GM19043 (cell line): ENCODE results near the gene PCDHGA2.
"Not testable (repeated sequence)": the region's sequence is repeated elsewhere in the genome, so short reads cannot be mapped to it uniquely, and the experiment has no call there.

Experiments used
- ATAC-seq: cut with Tn5 transposase; IDR thresholded peaks from one replicate; pipeline ENCODE4 v1.9.1; 2021; ENCODE audit warnings: low read depth; ENCODE audit not compliant: unreplicated experiment

PCDHGA2 gene

DNA sequence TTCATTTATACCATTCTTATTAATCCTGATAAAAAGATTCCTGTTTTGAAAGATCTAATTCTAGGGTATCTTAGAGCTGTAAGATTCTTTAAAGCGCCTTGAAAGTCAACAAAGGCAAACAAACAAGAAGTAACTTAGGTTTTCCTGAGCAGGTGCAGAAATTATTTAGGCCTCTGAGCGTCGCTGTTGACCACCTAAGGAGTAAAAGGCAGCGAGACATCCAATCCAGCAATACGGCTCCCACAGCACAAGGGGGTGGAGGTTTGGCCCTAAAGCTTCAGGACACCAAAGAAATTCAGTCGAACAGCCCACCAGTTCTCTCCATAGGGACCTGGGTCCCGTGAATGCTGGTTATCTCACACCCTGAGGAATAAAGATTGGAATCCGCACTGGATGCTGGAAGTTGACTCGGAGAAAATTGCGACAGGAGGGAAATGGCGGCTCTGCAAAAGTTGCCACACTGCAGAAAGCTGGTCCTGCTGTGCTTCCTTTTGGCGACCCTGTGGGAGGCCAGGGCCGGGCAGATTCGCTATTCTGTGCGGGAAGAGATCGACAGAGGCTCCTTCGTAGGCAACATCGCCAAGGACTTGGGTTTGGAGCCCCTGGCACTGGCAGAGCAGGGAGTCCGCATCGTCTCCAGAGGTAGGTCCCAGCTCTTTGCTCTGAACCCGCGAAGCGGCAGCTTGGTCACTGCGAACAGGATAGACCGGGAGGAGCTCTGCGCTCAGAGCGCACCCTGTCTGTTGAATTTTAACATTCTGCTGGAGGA is at the start of gene PCDHGA2:
Gene PCDHGA2 (plus strand): TSS at position 223 of the 769 bp plus-strand sequence.
- no peak for ATAC-seq

DNA sequence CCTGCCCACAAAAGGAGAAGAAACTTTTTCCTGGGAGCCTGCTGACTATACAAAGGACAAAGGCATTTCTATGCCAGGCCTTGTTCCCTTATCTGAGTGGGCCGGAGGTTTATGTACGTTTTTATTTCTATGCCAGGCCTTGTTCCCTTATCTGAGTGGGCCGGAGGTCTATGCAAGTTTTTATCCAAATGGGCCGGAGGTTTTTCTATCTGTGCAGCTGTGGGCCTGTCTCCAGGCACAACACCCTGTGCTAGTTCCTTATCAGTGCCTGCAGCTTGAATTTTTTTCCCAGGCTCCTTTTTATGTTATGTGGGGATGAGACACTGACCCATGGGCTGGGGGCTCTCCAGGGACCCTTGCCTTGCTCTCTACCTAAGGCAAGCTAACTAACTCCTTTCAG is 40.2 kb upstream of the PCDHGA2 start:
- no peak for ATAC-seq

DNA sequence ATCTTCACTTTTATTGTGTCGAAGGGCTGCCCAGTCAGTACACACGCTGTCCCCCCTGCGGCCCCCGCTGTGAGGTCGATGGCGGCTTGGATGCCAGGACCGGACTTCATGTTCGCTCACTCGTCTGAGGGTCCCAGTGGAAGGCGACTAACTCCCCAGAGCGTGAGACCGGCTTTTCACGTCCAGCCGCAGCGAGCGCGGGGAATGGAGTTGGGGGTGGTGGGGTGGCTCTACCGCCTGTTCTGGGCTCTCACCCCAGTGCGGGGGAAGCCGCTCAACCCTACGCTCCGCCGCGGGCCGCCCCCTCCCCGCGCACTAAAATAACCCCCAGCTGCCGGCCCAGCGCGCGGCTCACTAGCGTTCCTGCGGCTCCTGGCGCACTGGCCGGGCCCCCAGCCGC is 34.8 kb upstream of the PCDHGA2 start, which contains the start of gene SLC25A2:
Gene SLC25A2 (minus strand): TSS at position 294 of the 400 bp plus-strand sequence. CDS start 184 bp downstream, at position 110.
- no peak for ATAC-seq

DNA sequence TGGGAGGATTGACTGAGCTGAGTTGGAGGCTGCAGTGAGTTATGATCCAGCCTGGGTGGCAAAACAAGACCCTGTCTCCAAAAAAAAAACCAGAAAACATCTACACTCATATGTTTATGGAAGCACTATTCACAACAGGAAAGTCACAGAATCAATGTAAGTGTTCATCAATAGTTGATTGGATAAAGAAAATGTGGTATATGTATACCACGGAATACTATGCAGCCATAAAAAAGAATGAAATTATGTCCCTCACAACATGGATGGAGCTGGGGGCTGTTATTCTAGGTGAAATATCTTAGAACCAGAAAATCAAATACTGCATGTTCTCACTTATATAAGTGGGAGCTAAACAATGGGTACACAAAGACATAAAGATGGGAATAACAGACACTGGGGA is 31.9 kb upstream of the PCDHGA2 start:
- no peak for ATAC-seq

DNA sequence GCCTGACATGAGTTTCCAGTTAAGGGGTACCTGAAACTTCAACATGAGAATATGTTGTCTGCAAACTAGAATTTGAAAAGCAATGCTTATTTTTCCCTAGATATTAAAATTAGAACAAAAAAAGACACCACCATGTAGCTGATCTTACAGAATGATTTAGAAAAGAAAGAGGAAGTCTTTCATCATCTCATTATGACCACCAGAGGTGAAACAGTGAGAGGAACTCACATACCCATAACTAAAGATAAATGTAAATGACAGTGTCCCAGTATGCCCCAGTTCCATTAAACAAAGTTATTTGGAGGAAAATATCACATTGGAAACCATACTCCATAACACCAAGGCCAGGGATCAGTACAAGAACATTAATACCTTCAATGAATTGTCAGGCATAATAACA is 24.8 kb upstream of the PCDHGA2 start:
- no peak for ATAC-seq

DNA sequence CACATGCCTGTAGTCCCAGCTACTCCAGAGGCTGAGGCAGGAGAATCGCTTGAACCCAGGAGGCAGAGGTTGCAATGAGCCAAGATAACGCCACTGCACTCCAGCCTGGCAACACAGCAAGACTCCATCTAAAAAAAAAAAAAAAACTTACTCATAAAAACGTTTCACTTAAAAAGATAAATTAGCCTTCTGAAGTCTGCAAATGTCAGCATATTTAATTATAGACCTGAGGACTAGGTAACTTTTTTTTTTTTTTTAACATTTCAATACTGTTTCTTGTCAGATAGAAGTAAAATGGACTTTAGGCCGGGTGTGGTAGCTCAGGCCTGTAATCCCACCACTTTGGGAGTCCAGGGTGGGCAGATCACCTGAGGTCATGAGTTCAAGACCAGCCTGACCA is 21.6 kb upstream of the PCDHGA2 start:
- not testable (repeated sequence) for ATAC-seq

DNA sequence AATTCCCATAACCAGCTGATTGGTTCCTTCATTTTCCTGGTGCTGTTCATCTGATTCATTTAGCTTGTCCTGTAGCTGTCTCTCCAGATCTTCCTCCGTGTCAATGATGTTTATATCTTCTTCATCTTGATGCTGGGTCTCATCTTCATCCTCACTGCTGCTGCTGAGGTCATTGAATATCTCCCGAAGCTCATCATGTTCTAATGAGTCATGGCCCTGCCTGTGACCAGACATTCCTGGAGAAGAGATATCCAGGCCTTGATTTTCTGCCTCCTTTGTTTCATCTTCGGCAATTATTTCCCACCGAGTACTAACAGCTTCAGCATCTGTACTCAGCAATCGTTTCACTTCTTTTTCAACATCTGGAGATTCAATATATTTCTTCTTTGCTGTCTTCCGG is 19.4 kb upstream of the PCDHGA2 start:
- ATAC-seq = no peak

DNA sequence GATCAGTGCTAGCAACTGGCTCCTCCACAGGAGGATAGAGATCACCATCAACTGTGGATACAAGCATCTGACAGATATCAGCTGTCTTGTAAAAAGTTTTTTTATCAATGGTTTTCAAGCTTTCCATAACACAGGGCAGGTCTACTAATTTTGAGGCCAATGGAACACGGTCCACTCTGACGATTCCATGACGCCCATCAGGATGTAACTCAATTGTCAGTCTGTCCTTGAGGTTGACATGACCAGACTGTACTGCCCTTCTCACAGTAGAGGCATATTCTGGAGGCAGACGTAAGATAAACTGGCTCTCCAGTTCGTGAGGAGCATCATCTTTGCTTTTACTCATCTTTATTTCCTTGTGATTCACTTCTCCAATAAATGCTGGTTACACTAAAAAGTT is 18.9 kb upstream of the PCDHGA2 start:
- ATAC-seq = no peak

DNA sequence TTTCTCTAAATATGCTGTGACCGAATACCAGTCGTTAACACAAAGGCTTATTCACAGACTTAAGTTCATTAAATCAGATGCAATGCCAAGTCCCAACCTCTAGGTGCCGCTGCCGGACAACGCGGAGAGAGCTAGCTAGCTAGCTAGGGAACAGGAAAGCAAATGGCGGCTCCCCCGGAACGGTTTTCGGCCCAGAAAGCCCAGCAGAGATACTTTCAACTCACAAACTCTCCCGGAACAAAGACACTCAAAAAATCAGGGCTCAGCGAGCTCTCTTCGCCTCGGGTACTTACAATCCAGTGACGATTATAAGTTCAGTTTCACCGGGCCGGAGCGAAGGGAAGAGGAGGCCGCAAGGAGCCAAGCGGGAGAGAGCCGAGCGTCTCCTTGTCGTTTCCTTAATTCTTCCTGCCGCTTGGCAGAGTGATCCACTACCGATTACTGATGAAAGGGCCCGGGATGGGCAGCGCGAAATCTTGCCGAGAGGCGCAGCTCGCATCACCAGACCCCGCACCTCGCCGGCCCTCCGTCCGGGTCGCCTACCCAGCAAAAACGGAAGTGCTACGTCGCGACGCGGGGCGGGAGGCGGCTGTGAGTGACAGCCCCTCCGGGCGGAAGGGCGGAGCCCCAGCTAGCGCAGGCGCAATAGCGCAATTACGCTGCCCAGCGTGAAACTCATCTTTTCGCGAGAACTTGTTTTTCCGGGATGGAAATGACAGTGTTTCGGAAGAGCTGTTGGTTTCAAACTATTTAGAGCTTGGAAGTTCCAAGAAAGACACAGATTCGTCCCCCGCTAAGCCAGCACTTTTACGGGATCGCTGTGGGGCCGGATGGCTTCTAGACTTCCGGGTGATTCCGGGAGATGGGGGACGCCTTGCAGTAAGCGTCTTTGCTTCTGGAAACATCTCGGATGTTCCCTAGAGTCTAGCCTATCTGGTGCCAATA is 18.1 kb upstream of the PCDHGA2 start, which contains the start of gene TAF7:
Gene TAF7 (minus strand): TSS at position 560 of the 945 bp plus-strand sequence. CDS start 740 bp downstream, outside the sequence.
- ATAC-seq = peak; percentile 89

DNA sequence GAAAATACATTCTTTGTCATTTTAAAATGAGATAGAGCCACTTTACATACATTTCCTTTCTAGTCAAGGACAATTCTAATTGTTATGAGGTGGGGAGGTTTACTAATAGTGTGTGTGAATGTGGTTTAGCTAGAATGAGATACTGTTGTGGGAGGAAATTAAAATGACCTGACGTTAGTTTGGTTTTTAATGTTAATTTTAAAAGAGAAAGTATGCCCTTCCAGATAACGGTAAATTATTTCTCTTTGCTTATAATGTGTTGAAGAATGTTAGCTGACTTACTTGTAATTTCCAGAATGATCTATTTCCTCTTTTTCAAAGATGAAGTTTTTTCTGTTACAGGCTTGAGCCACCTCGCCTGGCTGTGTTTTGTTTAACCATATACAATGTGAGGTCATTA is 16.3 kb upstream of the PCDHGA2 start:
- ATAC-seq = no peak

DNA sequence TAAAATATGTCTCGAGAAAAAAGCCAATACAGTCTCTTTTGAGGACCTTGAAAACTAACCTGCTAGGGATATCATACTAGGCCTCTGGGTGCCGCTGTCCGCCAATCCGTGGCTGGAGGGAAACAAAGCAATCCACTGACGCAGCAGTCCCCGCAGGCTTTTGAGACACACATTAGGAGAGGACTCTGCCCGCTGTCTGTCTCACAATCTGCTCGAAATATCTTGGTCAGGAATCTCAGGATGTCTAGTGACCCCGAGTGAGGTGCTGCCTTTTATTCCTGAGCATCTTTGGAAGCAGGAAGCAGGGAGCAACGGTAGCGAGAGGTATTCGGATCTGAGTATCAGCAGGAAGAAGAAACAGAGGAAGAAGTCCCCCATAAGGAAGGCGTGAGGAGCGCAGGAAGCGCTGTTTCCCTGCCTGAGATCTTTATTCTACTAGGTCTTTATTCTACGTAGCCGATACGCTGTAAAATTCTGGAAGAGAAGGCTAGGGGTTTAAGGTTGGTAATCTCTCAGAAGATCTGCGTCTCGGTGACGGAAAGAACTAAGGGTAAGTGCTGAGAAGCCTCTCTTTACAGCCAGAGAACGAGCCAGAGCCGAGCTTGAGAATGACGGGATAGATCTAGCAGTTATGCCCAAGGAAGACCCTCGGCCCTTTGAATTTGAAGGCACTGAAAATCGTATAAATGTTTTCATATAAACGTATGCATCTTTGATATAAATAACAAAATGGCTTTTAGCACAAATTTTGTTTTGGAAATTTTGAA is 12.3 kb upstream of the PCDHGA2 start:
- peak; percentile 91 for ATAC-seq

DNA sequence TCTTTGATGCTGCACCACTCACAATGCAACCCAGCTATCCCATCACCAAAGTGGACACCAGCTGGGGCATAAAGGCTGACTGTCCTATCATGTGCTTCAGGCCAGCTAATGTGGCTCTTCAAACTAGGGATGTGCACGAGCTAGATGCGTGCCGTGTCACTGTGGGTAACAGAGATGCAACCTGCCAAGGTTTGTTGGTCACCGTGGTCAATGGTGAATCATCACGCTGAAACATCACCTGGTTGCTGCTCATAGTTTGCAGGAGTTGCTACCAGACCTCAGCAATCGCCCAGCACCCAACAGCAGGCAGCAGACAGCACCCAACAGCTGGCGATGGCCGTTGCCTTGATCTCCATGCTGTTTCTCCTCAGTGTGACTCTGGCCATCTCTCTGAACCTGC is 10.3 kb upstream of the PCDHGA2 start:
- no peak for ATAC-seq

DNA sequence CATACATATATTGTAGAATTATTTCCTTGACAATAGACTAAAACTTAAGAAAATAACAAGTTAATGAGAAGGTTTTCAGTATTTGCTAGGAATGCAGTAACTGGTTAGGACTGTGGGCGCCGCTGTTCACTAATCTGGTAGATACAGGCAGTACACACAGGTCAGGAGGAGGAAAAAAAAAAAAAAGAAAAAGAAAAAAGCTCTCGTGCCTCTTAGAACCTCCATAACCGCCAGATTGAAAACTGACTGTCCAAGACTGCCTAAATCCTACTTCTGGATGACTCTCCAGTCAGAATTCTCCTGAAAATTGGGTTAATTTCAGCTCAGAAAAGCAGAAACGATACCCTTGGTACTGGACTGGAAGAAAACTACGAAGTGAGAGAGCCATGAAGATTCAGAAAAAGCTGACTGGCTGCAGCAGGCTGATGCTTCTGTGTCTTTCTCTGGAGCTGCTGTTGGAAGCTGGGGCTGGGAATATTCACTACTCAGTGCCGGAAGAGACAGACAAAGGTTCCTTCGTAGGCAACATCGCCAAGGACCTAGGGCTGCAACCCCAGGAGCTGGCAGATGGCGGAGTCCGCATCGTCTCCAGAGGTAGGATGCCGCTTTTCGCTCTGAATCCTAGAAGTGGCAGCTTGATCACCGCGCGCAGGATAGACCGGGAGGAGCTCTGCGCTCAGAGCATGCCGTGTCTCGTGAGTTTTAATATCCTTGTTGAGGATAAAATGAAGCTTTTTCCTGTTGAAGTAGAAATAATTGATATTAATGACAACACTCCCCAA is 8.1 kb upstream of the PCDHGA2 start, which contains the start of gene PCDHGA1:
Gene PCDHGA1 (plus strand): TSS at position 216 of the 782 bp plus-strand sequence.
- ATAC-seq = no peak

DNA sequence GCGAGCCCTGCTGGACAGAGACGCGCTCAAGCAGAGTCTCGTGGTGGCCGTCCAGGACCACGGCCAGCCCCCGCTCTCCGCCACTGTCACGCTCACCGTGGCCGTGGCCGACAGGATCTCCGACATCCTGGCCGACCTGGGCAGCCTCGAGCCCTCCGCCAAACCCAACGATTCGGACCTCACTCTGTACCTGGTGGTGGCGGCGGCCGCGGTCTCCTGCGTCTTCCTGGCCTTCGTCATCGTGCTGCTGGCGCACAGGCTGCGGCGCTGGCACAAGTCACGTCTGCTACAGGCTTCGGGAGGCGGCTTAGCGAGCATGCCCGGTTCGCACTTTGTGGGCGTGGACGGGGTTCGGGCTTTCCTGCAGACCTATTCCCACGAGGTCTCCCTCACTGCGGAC is 6.0 kb upstream of the PCDHGA2 start:
- not testable (repeated sequence) for ATAC-seq

DNA sequence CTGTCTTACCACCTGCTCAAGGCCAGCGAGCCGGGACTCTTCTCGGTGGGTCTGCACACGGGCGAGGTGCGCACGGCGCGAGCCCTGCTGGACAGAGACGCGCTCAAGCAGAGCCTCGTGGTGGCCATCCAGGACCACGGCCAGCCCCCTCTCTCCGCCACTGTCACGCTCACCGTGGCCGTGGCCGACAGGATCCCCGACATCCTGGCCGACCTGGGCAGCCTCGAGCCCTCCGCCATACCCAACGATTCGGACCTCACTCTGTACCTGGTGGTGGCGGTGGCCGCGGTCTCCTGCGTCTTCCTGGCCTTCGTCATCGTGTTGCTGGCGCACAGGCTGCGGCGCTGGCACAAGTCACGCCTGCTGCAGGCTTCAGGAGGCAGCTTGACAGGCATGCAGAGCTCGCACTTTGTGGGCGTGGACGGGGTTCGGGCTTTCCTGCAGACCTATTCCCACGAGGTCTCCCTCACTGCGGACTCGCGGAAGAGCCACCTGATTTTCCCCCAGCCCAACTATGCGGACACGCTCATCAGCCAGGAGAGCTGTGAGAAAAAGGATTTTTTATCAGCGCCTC is 2.3 kb downstream of the PCDHGA2 start:
- not testable (repeated sequence) for ATAC-seq

DNA sequence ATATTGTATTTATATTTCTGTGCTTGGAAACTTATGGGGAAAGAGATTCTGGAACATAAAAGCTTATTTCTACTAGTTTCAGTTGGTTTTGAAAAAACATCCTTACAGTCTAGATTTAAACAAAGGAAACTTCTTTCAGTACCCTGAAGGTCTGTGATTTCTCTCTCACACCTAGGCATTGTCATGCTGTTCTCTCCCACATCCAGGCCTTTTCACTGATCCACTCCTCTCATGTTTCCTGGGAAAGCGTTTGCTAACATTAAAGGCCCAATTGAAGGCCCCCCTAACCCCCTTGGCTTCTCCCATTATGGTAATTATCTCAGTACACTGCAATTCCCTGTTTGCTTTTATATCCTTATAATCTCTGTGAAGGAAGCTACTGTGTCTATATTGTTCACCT is 4.2 kb downstream of the PCDHGA2 start:
- ATAC-seq = no peak

DNA sequence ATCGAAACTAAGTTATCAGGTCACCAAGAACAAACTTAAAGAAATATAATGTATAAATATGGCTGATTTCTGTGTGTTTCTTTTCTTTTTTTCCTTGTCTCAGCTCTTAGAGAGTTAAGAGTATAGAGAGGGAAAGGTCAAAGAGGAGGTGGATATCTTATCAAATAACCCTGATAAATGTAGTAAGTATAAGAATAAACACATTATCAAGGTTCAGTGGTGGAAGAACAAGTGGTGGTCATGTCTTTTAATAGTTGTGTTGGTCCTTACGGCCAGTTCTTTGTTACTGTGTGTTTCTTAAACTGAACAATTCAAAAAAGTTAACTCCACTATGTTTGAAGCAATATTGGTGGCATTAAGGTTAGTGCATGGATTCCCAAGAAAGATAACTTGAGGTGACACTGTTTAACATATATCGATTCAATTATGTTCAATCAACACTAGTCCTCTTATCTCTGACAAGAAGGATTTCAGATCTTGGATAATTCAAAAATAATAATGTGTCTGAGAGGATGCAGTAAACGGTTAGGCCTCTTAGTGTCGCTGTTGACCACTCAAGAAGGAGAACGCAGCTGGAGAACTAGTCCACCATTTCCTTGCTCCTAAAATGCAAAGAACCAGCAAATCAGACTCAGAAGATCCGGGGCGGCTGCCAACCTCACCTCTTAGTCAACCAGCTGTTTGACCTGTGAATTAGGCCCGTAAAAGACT is 4.8 kb downstream of the PCDHGA2 start, which contains the start of gene PCDHGA3:
Gene PCDHGA3 (plus strand): TSS at position 588 of the 711 bp plus-strand sequence. CDS start 205 bp downstream, outside the sequence.
- no peak for ATAC-seq

DNA sequence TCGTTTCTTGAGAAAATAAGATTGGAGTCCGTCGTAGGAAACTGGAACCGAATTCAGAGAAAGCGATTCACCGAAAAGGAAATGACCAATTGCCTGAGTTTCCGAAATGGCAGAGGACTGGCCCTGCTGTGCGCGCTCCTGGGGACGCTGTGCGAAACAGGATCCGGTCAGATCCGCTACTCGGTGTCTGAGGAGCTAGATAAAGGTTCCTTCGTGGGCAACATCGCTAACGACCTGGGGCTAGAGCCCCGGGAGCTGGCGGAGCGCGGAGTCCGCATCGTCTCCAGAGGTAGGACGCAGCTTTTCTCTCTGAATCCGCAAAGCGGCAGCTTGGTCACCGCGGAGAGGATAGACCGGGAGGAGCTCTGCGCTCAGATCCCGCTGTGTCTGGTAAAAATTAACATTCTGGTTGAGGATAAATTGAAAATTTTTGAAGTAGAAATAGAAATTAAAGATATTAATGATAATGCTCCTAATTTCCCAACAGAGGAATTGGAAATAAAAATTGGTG is 5.4 kb downstream of the PCDHGA2 start:
- no peak for ATAC-seq
